Glomerular visceral epithelial cell (primary cell): Measurements from ENCODE around the gene GDPD3.

Experiments
- DNase-seq: peaks from one replicate; pipeline ENCODE4 v3.0.0-alpha.2; 2016; ENCODE audit errors: extremely low spot score

Gene GDPD3

GRCh38 chr16:30054959-30055553 is 58.3 kb downstream of the GDPD3 start:
- DNase-seq: no peak
